Measurements from ENCODE around the gene CPT1B. TPM values are rescaled to one million over a fixed set of nuclear protein-coding genes. Genes with fewer than 3 reads are reported as not detected.

Gene CPT1B
- total and polyA plus RNA-seq, 2 donors (not counting 3 experiments of a cell fraction or from before 2014, with no cell fraction given), result 7.1 TPM

DNA sequence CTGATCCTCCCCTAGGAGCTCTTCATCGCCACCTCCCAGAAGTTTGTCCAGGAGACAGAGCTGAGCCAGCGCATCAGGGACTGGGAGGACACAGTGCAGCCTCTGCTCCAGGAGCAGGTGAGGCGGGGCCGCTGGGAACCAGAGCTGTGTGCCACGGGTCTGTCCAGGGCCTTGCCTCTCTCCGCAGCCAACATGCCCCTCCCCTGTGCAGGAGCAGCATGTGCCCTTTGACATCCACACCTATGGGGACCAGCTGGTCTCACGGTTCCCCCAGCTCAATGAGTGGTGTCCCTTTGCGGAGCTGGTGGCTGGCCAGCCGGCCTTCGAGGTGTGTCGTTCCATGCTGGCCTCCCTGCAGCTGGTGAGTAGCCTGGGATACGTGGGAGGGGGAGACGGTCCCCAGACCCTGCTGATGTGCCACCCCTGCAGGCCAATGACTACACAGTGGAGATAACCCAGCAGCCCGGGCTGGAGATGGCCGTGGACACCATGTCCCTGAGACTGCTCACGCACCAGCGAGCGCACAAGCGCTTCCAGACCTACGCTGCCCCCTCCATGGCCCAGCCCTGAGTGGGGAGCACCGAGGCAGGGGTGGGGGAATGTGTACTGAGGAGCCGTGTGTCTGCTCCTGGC, 55.3 kb downstream of the CPT1B start:
- no peak overlapping the region for H2AFZ ChIP-seq (ENCODE audit: low read depth, low read length)
- peaks cover 10% of the 10 kb centered on the region for H3K79me2 ChIP-seq (ENCODE audit: control insufficient read depth, insufficient read depth, low read length)
- TF ChIP-seq, protein P1, sequence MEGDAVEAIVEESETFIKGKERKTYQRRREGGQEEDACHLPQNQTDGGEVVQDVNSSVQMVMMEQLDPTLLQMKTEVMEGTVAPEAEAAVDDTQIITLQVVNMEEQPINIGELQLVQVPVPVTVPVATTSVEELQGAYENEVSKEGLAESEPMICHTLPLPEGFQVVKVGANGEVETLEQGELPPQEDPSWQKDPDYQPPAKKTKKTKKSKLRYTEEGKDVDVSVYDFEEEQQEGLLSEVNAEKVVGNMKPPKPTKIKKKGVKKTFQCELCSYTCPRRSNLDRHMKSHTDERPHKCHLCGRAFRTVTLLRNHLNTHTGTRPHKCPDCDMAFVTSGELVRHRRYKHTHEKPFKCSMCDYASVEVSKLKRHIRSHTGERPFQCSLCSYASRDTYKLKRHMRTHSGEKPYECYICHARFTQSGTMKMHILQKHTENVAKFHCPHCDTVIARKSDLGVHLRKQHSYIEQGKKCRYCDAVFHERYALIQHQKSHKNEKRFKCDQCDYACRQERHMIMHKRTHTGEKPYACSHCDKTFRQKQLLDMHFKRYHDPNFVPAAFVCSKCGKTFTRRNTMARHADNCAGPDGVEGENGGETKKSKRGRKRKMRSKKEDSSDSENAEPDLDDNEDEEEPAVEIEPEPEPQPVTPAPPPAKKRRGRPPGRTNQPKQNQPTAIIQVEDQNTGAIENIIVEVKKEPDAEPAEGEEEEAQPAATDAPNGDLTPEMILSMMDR (IDR thresholded peaks at IDR 0.05; ENCODE audit: extremely low read depth in 1 of 2, insufficient read depth in 1 of 2, low read depth in 1 of 2, low read length in 2 of 2), result no peak
- TF ChIP-seq POLR2A (IDR thresholded peaks at IDR 0.05; ENCODE audit: low read depth, low read length) (no peak), GATA2 (IDR thresholded peaks at IDR 0.05; ENCODE audit: insufficient read depth, insufficient read length, low read depth, low read length) (no peak), EZH2 (IDR thresholded peaks at IDR 0.05; ENCODE audit: borderline replicate concordance, low read depth, low read length, severe bottlenecking) (no peak), POLR2AphosphoS5 (IDR thresholded peaks at IDR 0.05; ENCODE audit: insufficient read depth, low read depth, low read length) (no peak), FOS (IDR thresholded peaks at IDR 0.05; ENCODE audit: borderline replicate concordance, insufficient read depth, low read length) (no peak), JUN (IDR thresholded peaks at IDR 0.05; ENCODE audit: borderline replicate concordance, insufficient read depth, insufficient read length, low read depth) (no peak), MYC (IDR thresholded peaks at IDR 0.05; ENCODE audit: low read depth, low read length) (no peak)
- TF ChIP-seq, protein P2, sequence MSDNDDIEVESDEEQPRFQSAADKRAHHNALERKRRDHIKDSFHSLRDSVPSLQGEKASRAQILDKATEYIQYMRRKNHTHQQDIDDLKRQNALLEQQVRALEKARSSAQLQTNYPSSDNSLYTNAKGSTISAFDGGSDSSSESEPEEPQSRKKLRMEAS (IDR thresholded peaks at IDR 0.05; ENCODE audit: insufficient read depth, insufficient read length), result no peak
- no peak overlapping the region for H3K4me2 ChIP-seq (ENCODE audit: insufficient read depth, low read length)
- ChIA-PET CTCF (interaction anchor here (0.7 kb wide), 1 partner anchor 16 kb away, joined by 3 read pairs; no protein-coding TSS in a partner anchor), POLR2A (interaction anchor here (1.1 kb wide), 1 partner anchor 15 kb away, joined by 4 read pairs; the partner anchor contains the start of genes LMF2 and NCAPH2)
- H3K9me3 ChIP-seq (replicated peaks; ENCODE audit: control insufficient read depth, insufficient read depth, low read length), result no peaks in the 10 kb centered on the region
- no TSS peak for BruUV-seq (replicated peaks)
- H3K9me1 ChIP-seq (replicated peaks; ENCODE audit: control insufficient read depth, extremely low read depth, insufficient read depth, low read length), result no peaks in the 10 kb centered on the region
- H4K20me1 ChIP-seq (replicated peaks; ENCODE audit: control insufficient read depth, extremely low read depth, insufficient read depth, low read length), result no peaks in the 10 kb centered on the region
- DNase-seq (ENCODE audit: low read depth, low spot score) (no peak), FAIRE-seq (no peak)
- no peak overlapping the region for H3K9ac ChIP-seq (replicated peaks; ENCODE audit: extremely low read depth, insufficient read depth, low read length)
- H3K4me1 ChIP-seq (ENCODE audit: control insufficient read depth, extremely low read depth, insufficient read depth, low read length), result peaks cover 12% of the 10 kb centered on the region
- dilution Hi-C loops (cut with MboI; ENCODE audit: extremely low pct_ligation_motif_present, low sequenced_read_pairs) (no loop called here), intact Hi-C loops (cut with micrococcal nuclease) (no loop called here)
- no peaks in the 10 kb centered on the region for H3K27me3 ChIP-seq (ENCODE audit: control insufficient read depth in 2 of 2, insufficient read depth in 2 of 2, low read length in 2 of 2)
- peaks cover 0 to 24% of the 10 kb centered on the region in 2 experiments for H3K36me3 ChIP-seq (ENCODE audit: control insufficient read depth in 2 of 2, extremely low read depth in 1 of 2, insufficient read depth in 2 of 2, low read length in 2 of 2)
- no peak overlapping the region for H3K27ac ChIP-seq (ENCODE audit: insufficient read depth, low read depth, low read length)
- H3K4me3 ChIP-seq (replicated peaks in 1 of 3; ENCODE audit: insufficient read depth in 1 of 3, low read depth in 1 of 3, low read length in 3 of 3), result no peak overlapping the region

All from endothelial cell of umbilical vein (primary cell).